Activated CD4-positive, alpha-beta T cell treated with anti-CD3 and anti-CD28 coated beads, Interleukin-2, amount 50 U/mL, for 48 hours (primary cell): ENCODE measurements around the gene ROBO3.

Experiments used
- DNase-seq, 2 experiments: peaks; one replicate each; pipeline ENCODE4 v3.0.0-alpha.2; 2020

ROBO3 gene, protein sequence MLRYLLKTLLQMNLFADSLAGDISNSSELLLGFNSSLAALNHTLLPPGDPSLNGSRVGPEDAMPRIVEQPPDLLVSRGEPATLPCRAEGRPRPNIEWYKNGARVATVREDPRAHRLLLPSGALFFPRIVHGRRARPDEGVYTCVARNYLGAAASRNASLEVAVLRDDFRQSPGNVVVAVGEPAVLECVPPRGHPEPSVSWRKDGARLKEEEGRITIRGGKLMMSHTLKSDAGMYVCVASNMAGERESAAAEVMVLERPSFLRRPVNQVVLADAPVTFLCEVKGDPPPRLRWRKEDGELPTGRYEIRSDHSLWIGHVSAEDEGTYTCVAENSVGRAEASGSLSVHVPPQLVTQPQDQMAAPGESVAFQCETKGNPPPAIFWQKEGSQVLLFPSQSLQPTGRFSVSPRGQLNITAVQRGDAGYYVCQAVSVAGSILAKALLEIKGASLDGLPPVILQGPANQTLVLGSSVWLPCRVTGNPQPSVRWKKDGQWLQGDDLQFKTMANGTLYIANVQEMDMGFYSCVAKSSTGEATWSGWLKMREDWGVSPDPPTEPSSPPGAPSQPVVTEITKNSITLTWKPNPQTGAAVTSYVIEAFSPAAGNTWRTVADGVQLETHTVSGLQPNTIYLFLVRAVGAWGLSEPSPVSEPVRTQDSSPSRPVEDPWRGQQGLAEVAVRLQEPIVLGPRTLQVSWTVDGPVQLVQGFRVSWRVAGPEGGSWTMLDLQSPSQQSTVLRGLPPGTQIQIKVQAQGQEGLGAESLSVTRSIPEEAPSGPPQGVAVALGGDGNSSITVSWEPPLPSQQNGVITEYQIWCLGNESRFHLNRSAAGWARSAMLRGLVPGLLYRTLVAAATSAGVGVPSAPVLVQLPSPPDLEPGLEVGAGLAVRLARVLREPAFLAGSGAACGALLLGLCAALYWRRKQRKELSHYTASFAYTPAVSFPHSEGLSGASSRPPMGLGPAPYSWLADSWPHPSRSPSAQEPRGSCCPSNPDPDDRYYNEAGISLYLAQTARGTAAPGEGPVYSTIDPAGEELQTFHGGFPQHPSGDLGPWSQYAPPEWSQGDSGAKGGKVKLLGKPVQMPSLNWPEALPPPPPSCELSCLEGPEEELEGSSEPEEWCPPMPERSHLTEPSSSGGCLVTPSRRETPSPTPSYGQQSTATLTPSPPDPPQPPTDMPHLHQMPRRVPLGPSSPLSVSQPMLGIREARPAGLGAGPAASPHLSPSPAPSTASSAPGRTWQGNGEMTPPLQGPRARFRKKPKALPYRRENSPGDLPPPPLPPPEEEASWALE (N-terminal part only)

GRCh38 chr11:124865181-124865901, at the start of gene ROBO3:
TSS of gene ROBO3 (plus strand) at chr11:124865432. CDS start at chr11:124865578, 146 bp downstream.
- no peak for DNase-seq

GRCh38 chr11:124817036-124817435, 48.2 kb upstream of the ROBO3 start:
- DNase-seq = no peak

DNA sequence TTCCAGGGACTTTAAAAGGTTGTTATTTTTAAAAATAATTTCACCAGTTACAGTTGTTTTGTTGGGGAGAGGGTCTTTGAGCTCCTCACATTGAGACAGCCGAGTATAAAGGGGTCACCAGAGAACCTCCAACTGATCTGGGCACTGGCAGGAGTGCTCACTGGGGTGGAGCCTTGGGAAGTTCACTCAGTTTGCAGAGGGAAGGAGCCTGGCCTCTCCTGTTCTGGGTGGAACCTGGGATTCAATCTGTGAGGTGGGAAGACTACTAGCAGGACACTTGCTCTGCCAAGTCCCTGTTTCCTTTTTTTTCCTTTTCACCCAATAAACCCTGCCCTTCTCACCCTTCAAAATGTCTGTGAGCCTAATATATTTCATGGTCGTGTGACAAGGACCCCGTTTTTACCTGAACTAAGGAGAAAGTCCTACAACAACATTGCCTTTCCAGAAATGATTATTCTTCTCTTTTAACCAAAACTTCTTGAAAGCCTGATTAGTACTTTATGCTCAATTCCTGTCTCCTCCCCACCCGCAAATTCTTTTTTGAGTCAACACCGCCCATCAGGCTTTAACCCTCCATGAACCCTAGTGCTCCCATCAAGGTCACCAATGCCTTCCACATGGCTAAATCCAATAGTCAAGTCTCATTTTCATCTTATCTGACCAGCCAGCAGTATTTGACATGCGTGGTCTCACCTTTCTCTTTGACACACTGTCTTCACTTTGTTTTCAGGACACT, 43.1 kb upstream of the ROBO3 start:
- no peak for DNase-seq

DNA sequence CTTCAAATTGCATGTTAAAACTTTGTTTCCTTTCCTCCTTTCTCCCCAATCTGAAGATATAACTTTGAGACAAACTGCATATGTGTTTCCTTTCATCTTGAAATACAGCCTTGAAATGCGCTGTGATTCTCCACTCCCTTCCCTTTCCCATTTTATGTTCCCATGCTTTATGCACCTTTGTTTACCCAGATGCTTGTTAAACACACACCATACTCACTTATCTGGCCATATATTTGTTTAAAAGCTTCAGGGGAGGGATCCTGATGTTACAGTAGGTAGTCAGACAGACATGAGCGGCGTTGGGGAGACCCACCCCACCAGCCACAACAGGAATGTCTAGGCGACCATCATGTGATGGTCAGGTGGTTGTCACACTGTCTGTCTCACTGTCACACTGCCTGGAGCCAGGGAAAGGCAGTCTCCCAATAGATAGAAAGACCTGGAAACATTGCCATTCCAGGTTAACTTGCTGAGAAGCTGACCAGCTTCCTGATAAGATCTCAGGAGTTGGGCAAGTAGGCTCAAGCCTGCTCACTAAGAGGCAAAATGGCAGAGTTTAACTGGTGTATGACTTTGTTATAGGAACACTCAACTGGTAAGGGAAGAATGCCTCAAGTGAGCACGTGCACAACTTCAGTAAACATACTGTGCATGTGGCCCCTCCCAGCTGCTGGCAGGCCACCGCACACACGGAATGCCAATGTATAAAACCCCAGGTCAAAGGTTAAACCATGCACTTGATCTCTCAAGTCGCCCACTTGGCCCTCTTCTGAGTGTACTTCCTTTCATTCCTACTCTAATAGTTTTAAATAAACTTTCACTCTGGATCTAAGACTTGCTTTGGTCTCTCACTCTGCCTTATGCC, 41.5 kb upstream of the ROBO3 start:
- no peak for DNase-seq

- DNase-seq = no peak
Measured at GRCh38 chr11:124825876-124826275, 39.4 kb upstream of the ROBO3 start.

GRCh38 chr11:124829986-124830385, 35.2 kb upstream of the ROBO3 start:
- no peak for DNase-seq

- no peak for DNase-seq
Measured at GRCh38 chr11:124830749-124831148, 34.5 kb upstream of the ROBO3 start.

- DNase-seq = no peak
Measured at GRCh38 chr11:124831897-124832296, 33.3 kb upstream of the ROBO3 start.

GRCh38 chr11:124832571-124832970, 32.7 kb upstream of the ROBO3 start:
- DNase-seq = no peak

- no peak for DNase-seq
Measured at GRCh38 chr11:124834526-124835180, 30.6 kb upstream of the ROBO3 start.

DNA sequence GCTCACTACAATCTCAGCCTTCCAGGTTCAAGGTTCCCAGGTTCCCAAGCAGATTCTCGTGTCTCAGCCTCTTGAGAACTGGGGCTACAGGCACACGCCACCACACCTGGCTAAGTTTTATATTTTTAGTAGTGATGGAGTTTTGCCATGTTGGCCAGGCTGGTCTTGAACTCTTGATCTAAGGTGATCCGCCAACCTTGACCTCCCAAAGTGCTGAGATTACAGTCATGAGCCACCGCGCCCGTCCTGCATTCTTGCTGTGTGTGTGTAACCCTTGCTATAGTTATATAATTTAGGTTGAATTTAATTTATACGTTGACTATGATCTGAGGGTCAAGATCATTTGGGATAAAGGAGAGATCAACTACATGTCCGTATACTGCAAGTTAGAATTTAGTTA, 29.3 kb upstream of the ROBO3 start:
- no peak for DNase-seq

DNA sequence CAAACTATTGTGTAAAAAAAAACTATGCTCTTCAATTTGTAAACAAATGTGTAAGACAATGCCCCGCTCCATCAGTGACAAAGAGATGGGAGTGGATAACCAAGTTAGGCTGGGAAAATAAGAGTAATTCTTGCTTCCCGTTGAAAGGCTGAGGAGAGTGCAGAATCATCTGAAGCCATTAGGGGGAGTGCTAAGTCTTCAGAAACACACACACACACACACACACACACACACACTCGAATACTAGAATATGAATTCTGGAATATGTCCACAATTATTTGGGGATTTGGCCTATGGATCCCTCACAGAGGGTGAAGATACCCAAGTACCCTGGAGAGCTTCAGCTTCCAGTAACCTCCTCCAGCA, 27.8 kb upstream of the ROBO3 start:
- DNase-seq = no peak

DNA sequence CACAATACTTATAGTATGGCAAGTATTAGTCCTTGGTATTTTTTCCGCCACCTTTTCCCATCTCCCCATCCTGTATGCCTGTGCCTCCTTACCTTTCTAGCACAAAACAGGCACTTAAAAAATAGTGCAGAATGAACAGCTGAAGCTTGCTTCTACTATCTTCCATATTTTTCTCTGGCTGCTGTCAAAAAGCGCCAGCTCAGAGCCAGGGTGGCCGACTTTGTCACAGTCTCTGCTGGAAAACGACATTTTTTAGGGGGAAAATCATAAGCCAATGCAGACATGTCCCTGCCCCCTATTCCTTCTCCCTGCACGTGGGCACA, 26.5 kb upstream of the ROBO3 start:
- DNase-seq = no peak

DNA sequence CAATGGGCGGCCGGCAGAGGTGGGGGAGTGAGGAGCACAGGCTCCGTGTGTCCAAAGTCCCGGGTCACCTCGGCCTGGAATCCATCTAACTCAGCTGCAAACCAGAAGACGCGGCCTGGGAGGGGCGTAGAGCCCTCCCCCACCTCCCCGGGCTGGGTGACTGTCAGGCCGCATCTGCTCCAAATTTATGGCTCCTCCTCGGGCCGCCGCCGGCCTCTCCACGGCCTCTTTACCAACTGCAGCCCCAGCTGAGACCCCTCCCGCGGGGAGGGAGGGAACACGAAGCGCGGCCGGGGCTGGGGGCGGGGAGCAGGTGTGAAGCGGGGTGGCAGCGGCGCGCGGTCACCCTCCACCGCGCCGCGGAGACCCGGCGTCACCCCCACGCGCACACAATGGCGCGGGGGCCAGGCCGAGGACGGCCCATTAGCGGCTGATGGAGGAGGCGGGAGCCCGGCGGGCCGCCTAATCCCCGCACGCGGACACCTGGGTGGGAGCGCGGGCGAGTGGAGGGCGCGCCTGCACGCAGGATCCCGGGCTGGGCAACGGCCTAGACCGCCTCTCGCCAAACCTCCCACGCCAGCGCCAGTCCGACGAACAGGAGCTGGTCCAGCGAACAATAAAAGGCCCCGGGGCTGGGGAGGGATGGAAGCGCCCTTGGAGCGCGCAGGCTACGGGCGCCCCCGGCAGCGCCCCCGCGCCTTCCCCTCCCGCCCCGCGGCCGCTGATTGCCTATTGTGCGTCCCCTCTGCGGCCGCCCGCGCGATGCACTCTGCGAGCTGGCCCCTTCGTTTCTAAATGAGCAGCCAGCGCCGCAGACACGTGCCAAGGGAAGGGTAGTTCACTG, 25.9 kb upstream of the ROBO3 start:
- no peak for DNase-seq

DNA sequence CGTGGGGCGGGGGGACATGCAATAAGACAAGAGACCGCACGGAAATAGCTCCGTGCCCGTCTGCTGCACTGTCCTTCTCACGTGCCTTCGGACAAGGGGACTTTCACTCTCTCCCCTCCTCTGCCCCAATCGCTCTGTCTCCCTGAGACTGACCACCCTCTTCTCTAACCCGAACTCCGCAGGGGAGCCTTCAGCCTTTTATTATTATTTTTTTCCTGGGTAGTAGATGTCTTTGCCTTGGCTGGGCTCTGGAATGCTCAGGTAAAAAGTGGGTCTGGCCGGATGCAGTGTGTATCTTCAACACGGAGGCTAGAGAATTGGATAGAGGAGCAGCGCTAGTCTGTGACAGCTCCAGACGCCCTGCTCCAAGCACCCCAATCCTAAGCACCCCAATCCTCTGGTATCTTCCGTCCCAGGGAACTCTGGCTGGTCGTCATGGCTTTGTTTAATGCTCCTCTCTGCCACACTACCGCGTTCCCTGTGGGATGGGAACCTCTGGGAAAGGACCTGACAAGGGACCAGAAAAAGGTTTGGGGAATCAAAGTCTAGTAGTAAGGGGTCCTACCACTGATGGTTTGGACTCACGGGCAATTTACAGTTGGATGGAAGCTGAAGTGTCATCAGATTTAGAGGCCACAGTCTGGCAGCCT, 25.1 kb upstream of the ROBO3 start:
- DNase-seq = no peak

DNA sequence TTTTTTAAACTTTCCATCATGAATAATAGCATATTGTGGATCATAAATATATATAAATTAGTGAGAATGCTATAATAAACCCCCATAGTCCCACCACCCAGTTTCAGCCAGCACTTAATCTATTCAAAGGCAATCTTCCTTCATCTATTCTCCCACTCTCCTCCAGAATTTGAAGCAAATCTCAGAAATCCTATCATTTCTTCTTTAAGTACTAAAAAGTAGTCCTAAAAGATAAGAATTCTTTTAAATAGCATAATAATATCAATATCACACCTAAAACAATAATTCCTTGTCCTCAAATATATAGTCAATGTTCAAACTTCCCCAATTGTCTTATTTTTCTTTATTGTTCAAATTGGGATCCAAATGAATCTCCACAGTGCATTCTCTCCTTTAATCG, 24.6 kb upstream of the ROBO3 start:
- no peak for DNase-seq

GRCh38 chr11:124841201-124841600, 24.0 kb upstream of the ROBO3 start:
- no peak for DNase-seq

- no peak for DNase-seq
Measured at GRCh38 chr11:124841840-124842239, 23.4 kb upstream of the ROBO3 start.

GRCh38 chr11:124842305-124842704, 22.9 kb upstream of the ROBO3 start:
- no peak for DNase-seq
